OCI-LY3 (cell line): ENCODE data around the gene ANO4.
"Not testable (repeated sequence)": the region's sequence is repeated elsewhere in the genome, so short reads cannot be mapped to it uniquely, and the experiment has no call there.

Source experiments
- H2AFZ ChIP-seq: fragments of 200-600, 300-600 bp; shearing (Covaris generic); 2 replicates; pipeline ENCODE4 v1.6.0; 2014; ENCODE audit warnings: antibody characterized with exemption, low read depth, low read length
- H3K27ac ChIP-seq: fragments of 200-600, 300-600 bp; sonication (generic); 2 replicates; pipeline ENCODE4 v1.5.1; 2014; ENCODE audit warnings: mild to moderate bottlenecking, low read length, moderate library complexity, mixed read lengths
- H3K27me3 ChIP-seq: fragments of 200-600, 300-600 bp; sonication (generic); 2 replicates; pipeline ENCODE4 v1.6.1; 2014; ENCODE audit warnings: low read depth, low read length, mixed read lengths
- H3K36me3 ChIP-seq: fragments of 200-600, 300-600 bp; sonication (generic); replicated peaks from 2 replicates; pipeline ENCODE3; 2014; ENCODE audit warnings: low read depth, low read length, mixed read lengths
- H3K4me1 ChIP-seq: fragments of 300-600, 200-600 bp; sonication (generic); 2 replicates; pipeline ENCODE4 v1.6.1; 2014; ENCODE audit warnings: low read length, mixed read lengths
- H3K4me2 ChIP-seq: fragments of 200-600, 300-600 bp; sonication (generic); 2 replicates; pipeline ENCODE4 v1.6.1; 2014; ENCODE audit warnings: low read length, mixed read lengths
- H3K4me3 ChIP-seq: fragments of 300-600, 200-600 bp; sonication (generic); 2 replicates; pipeline ENCODE4 v1.5.1; 2014; ENCODE audit warnings: antibody characterized with exemption, mild to moderate bottlenecking, low read length, moderate library complexity
- H3K79me2 ChIP-seq: fragments of 300-600, 200-600 bp; shearing (Covaris generic); 2 replicates; pipeline ENCODE4 v1.6.1; 2014; ENCODE audit warnings: mild to moderate bottlenecking, low read length, mixed read lengths
- H3K9ac ChIP-seq: fragments of 300-600, 200-600 bp; shearing (Covaris generic); 2 replicates; pipeline ENCODE4 v1.6.0; 2014; ENCODE audit warnings: mild to moderate bottlenecking, low read length, moderate library complexity
- H3K9me3 ChIP-seq: fragments of 200-600, 300-600 bp; shearing (Covaris generic); 2 replicates; pipeline ENCODE4 v1.6.1; 2014; ENCODE audit warnings: low read length, mixed read lengths; ENCODE audit not compliant: insufficient read depth
- H4K20me1 ChIP-seq: fragments of 200-600, 300-600 bp; sonication (generic); 2 replicates; pipeline ENCODE4 v1.6.1; 2016; ENCODE audit warnings: low read length, mixed read lengths; ENCODE audit not compliant: insufficient read depth
- CTCF ChIP-seq: fragments of 200-600, 300-600 bp; sonication (generic); IDR thresholded peaks from 2 replicates; pipeline ENCODE4 v1.5.1; 2014; ENCODE audit warnings: antibody characterized with exemption, low read length, low read depth
- EZH2phosphoT487 ChIP-seq: fragments of 200-600 bp; shearing (Covaris generic); IDR thresholded peaks from 2 replicates; pipeline ENCODE4 v1.6.1; 2018; ENCODE audit warnings: antibody characterized with exemption, mixed run types, low read depth

Gene ANO4

GRCh38 chr12:101053203-101053602 lies 258.6 kb downstream of the ANO4 start:
- Histone ChIP-seq H3K4me1 (no peaks in the 10 kb centered on the region), H3K79me2 (no peaks in the 10 kb centered on the region), H3K4me3 (no peak overlapping the region), H3K9me3 (no peaks in the 10 kb centered on the region), H3K9ac (no peak overlapping the region), H3K36me3 (no peaks in the 10 kb centered on the region), H4K20me1 (no peaks in the 10 kb centered on the region), H2AFZ (no peak overlapping the region), H3K27ac (no peak overlapping the region), H3K27me3 (no peaks in the 10 kb centered on the region), H3K4me2 (no peak overlapping the region)
- TF ChIP-seq EZH2phosphoT487: no peak
- TF ChIP-seq CTCF: no peak

- Histone ChIP-seq H3K4me3 (no peak overlapping the region), H3K27ac (no peak overlapping the region), H3K36me3 (no peaks in the 10 kb centered on the region), H2AFZ (no peak overlapping the region), H3K9ac (no peak overlapping the region), H3K4me1 (no peaks in the 10 kb centered on the region), H3K9me3 (no peaks in the 10 kb centered on the region), H3K4me2 (no peak overlapping the region), H3K79me2 (no peaks in the 10 kb centered on the region), H3K27me3 (no peaks in the 10 kb centered on the region), H4K20me1 (no peaks in the 10 kb centered on the region)
- TF ChIP-seq CTCF: no peak
- TF ChIP-seq EZH2phosphoT487: no peak
These were observed 261.4 kb downstream of the ANO4 start for GRCh38 chr12:101055940-101056339.

- H3K36me3 ChIP-seq, H3K27ac ChIP-seq, H3K4me1 ChIP-seq, H3K9me3 ChIP-seq, H2AFZ ChIP-seq, H3K9ac ChIP-seq, H3K27me3 ChIP-seq, H3K79me2 ChIP-seq, H4K20me1 ChIP-seq, H3K4me3 ChIP-seq, H3K4me2 ChIP-seq: not testable (repeated sequence)
These were observed 267.9 kb downstream of the ANO4 start for GRCh38 chr12:101062508-101062907.

- H2AFZ ChIP-seq: no peak overlapping the region
- H3K4me1 ChIP-seq: no peaks in the 10 kb centered on the region
- H3K4me3 ChIP-seq: no peak overlapping the region
These were observed 270.1 kb downstream of the ANO4 start for GRCh38 chr12:101064721-101065120.

More at GRCh38 chr12:101064721-101065120, 270.1 kb downstream of the ANO4 start:
- Histone ChIP-seq H3K79me2 (no peaks in the 10 kb centered on the region), H3K9me3 (no peaks in the 10 kb centered on the region), H3K27me3 (no peaks in the 10 kb centered on the region), H3K4me2 (no peak overlapping the region), H3K27ac (no peak overlapping the region), H3K36me3 (no peaks in the 10 kb centered on the region), H4K20me1 (no peaks in the 10 kb centered on the region), H3K9ac (no peak overlapping the region)
- TF ChIP-seq CTCF (no peak), EZH2phosphoT487 (no peak)
